Keratinocyte (primary cell): ENCODE results near the gene CXCL16. TPM values are rescaled to one million over a fixed set of nuclear protein-coding genes. Genes with fewer than 3 reads are reported as not detected.
A peak's percentile ranks its signal among the peaks of the same experiment; 100 is the strongest.

Experiments used
- DNase-seq: peaks from one replicate; pipeline ENCODE4 v3.0.0-alpha.2; 2011; ENCODE audit warnings: low read depth, missing footprints, low spot score
- FAIRE-seq: peaks from 2 replicates; lab custom pipeline; 2011; peaks lifted over from hg19 to GRCh38; lab: Jason Lieb, UNC
- H2AFZ ChIP-seq: 2 replicates; pipeline ENCODE4 v1.6.0; 2012; ENCODE audit warnings: low read length, control low read depth, inconsistent platforms; ENCODE audit not compliant: control insufficient read depth
- H3K27ac ChIP-seq: 2 replicates; pipeline ENCODE4 v1.5.1; 2011; ENCODE audit warnings: low read length; ENCODE audit not compliant: control insufficient read depth, insufficient read depth
- H3K27me3 ChIP-seq: 3 replicates; pipeline ENCODE4 v1.6.0; 2011; ENCODE audit warnings: low read length; ENCODE audit not compliant: control insufficient read depth, insufficient read depth; ENCODE audit errors: extremely low read depth
- H3K36me3 ChIP-seq, 2 experiments: 2 replicates in 1 of 2; 3 replicates in 1 of 2; pipeline ENCODE4 v1.5.1; 2011; ENCODE audit warnings: low read length in 2 of 2, mild to moderate bottlenecking in 1 of 2; ENCODE audit not compliant: control insufficient read depth in 2 of 2, insufficient read depth in 2 of 2; ENCODE audit errors: extremely low read depth in 1 of 2
- H3K4me1 ChIP-seq: 3 replicates; pipeline ENCODE4 v1.5.1; 2011; ENCODE audit warnings: low read length; ENCODE audit not compliant: control insufficient read depth, insufficient read depth; ENCODE audit errors: extremely low read depth
- H3K4me2 ChIP-seq: 3 replicates; pipeline ENCODE4 v1.6.0; 2011; ENCODE audit warnings: low read depth, low read length; ENCODE audit not compliant: control insufficient read depth, insufficient read depth; ENCODE audit errors: extremely low read depth
- H3K4me3 ChIP-seq, 3 experiments: fragments of 200-600 bp in 1 of 3; sonication (generic) in 1 of 3; 2 replicates in 2 of 3; 3 replicates in 1 of 3; pipeline ENCODE4 v1.5.1; 2011 to 2016; ENCODE audit warnings: low read length in 3 of 3, mild to moderate bottlenecking in 3 of 3, control low read depth in 2 of 3, inconsistent platforms in 1 of 3, low read depth in 1 of 3, mixed read lengths in 1 of 3, mixed run types in 1 of 3, moderate library complexity in 1 of 3; ENCODE audit not compliant: control insufficient read depth in 2 of 3, insufficient read depth in 2 of 3; ENCODE audit errors: extremely low read depth in 1 of 3
- H3K79me2 ChIP-seq: 2 replicates; pipeline ENCODE4 v1.6.0; 2012; ENCODE audit warnings: low read length; ENCODE audit not compliant: control insufficient read depth, insufficient read depth
- H3K9ac ChIP-seq: 3 replicates; pipeline ENCODE4 v1.6.0; 2011; ENCODE audit warnings: low read length; ENCODE audit not compliant: control insufficient read depth, insufficient read depth; ENCODE audit errors: extremely low read depth
- H3K9me1 ChIP-seq: 3 replicates; pipeline ENCODE4 v1.6.0; 2011; ENCODE audit warnings: low read length; ENCODE audit not compliant: control insufficient read depth, insufficient read depth; ENCODE audit errors: extremely low read depth
- H3K9me3 ChIP-seq: 2 replicates; pipeline ENCODE4 v1.5.1; 2012; ENCODE audit warnings: low read depth, low read length; ENCODE audit not compliant: control insufficient read depth
- H4K20me1 ChIP-seq: 3 replicates; pipeline ENCODE4 v1.6.0; 2011; ENCODE audit warnings: low read length; ENCODE audit not compliant: control insufficient read depth, insufficient read depth; ENCODE audit errors: extremely low read depth
- EZH2 ChIP-seq: IDR thresholded peaks from one replicate; pipeline ENCODE4 v1.6.1; 2012; ENCODE audit warnings: inconsistent platforms, mild to moderate bottlenecking, low read length, moderate library complexity
- dilution Hi-C: fragments of 300-500 bp; cut with MboI; formaldehyde crosslinking; loops from one replicate; pipeline ENCODE4 v1.7.0; 2020; ENCODE audit warnings: low sequenced_read_pairs; ENCODE audit not compliant: extremely low pct_ligation_motif_present
- polyA plus RNA-seq, 5 experiments: library from polyadenylated mRNA; depleted of rRNA in 3 of 5; stranded (reverse) in 3 of 5; stranded (forward) in 1 of 5; unstranded in 1 of 5; fragments of >200 nt; gene quantifications; 1 replicate in 1 of 5; 2 replicates in 3 of 5; 3 replicates in 1 of 5; pipeline versions ENCODE4 v1.2.1 to v1.2.3, GENCODE V29; 2011 to 2012; ENCODE audit warnings: missing spikeins in 2 of 5, low read depth in 1 of 5, low replicate concordance in 1 of 5
- TF ChIP-seq, protein P1 (sequence below), 3 experiments: IDR thresholded peaks in 1 of 3; conservative IDR thresholded peaks in 1 of 3; optimal IDR thresholded peaks in 1 of 3; 2 replicates in 2 of 3; 3 replicates in 1 of 3; pipeline versions ENCODE3 to v1.5.1; 2011; ENCODE audit warnings: low read length in 3 of 3, mild to moderate bottlenecking in 3 of 3, moderate library complexity in 2 of 3, control low read depth in 1 of 3, inconsistent platforms in 1 of 3; ENCODE audit not compliant: insufficient read depth in 2 of 3; ENCODE audit errors: extremely low read depth in 1 of 3

The CXCL16 gene
- polyA plus RNA-seq, 1 donor (not counting 4 experiments of a cell fraction or from before 2014, with no cell fraction given) = 12.8 TPM

DNA sequence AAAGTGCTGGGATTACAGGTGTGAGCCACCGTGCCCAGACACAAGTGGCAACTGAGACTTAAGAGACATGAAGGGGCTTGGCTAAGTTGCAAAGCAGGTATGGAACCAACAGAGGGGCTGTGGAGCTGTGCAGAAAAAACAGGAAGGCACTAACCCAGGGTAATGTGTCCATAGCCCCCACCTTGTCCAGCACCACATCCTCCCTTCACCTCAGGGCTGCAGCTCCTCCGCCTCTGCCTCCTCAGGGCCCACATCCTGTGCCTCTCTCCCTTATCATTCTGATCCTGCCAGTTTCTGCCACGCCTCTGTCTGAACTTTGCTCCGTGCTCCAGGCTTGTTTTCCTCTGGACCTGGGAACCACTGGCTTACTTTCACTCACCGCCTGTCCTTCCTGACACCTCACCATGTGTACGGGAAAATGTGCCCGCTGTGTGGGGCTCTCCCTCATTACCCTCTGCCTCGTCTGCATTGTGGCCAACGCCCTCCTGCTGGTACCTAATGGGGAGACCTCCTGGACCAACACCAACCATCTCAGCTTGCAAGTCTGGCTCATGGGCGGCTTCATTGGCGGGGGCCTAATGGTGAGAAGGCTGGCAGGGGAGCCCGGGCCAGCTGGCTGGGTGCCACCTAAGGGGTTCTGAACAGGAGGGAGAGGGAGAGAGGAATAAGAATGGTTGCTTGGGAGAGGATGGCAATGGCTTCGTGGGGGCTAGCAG, 31.9 kb upstream of the CXCL16 start, which contains the start of gene TM4SF5:
Gene TM4SF5 (plus strand): TSS at position 368 of the 716 bp plus-strand sequence. CDS start 37 bp downstream, at position 405.
- Histone ChIP-seq H3K9me1 (no peaks in the 10 kb centered on the region), H2AFZ (peak within 1 kb of the TSS; percentile 26), H3K27me3 (peaks cover 13% of the 10 kb centered on the region), H3K9ac (no peak within 1 kb of the TSS), H3K4me1 (no peaks in the 10 kb centered on the region), H3K27ac (no peak within 1 kb of the TSS), H3K4me2 (no peak within 1 kb of the TSS), H3K9me3 (no peaks in the 10 kb centered on the region), H3K79me2 (no peaks in the 10 kb centered on the region), H3K4me3 (no peak within 1 kb of the TSS), H4K20me1 (no peaks in the 10 kb centered on the region), H3K36me3 (no peaks in the 10 kb centered on the region)
- dilution Hi-C loops = no loop called here
- TF ChIP-seq EZH2 = no peak
- TF ChIP-seq, protein P1, sequence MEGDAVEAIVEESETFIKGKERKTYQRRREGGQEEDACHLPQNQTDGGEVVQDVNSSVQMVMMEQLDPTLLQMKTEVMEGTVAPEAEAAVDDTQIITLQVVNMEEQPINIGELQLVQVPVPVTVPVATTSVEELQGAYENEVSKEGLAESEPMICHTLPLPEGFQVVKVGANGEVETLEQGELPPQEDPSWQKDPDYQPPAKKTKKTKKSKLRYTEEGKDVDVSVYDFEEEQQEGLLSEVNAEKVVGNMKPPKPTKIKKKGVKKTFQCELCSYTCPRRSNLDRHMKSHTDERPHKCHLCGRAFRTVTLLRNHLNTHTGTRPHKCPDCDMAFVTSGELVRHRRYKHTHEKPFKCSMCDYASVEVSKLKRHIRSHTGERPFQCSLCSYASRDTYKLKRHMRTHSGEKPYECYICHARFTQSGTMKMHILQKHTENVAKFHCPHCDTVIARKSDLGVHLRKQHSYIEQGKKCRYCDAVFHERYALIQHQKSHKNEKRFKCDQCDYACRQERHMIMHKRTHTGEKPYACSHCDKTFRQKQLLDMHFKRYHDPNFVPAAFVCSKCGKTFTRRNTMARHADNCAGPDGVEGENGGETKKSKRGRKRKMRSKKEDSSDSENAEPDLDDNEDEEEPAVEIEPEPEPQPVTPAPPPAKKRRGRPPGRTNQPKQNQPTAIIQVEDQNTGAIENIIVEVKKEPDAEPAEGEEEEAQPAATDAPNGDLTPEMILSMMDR (optimal IDR thresholded peaks at IDR 0.05 in 1 of 3, IDR thresholded peaks at IDR 0.05 in 1 of 3, conservative IDR thresholded peaks at IDR 0.05 in 1 of 3; ENCODE audit: extremely low read depth in 1 of 3, insufficient read depth in 2 of 3, low read length in 3 of 3) = no peak
- DNase-seq = no peak
- FAIRE-seq = no peak

DNA sequence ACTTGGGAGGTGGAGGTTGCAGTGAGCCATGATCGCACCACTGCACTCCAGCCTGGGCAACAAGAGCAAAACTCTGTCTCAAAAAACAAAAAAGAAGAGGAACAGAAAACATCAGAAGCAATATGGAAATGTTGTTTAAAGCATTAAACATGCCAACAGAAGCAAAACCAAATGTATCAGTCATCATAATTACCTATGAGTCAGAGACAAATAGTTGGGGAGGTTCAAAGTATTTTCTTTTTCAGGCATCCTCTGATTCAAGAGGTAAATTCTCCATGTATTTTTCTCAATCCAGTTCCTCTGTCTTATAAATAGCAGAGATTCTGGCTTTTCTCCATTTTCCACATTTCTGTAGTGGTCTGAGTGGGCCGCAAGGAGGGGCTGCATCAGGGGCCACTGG, 29.9 kb upstream of the CXCL16 start:
- H3K4me2 ChIP-seq = no peak overlapping the region
- no peak overlapping the region for H3K9ac ChIP-seq
- no peaks in the 10 kb centered on the region for H4K20me1 ChIP-seq
- dilution Hi-C loops = no loop called here
- DNase-seq (no peak), FAIRE-seq (no peak)
- no peak overlapping the region for H2AFZ ChIP-seq
- TF ChIP-seq, protein P1 (optimal IDR thresholded peaks at IDR 0.05 in 1 of 3, IDR thresholded peaks at IDR 0.05 in 1 of 3, conservative IDR thresholded peaks at IDR 0.05 in 1 of 3; ENCODE audit: extremely low read depth in 1 of 3, insufficient read depth in 2 of 3, low read length in 3 of 3) = no peak
- no peak for TF ChIP-seq EZH2
- no peaks in the 10 kb centered on the region for H3K9me3 ChIP-seq
- H3K4me3 ChIP-seq = no peak overlapping the region
- no peaks in the 10 kb centered on the region for H3K4me1 ChIP-seq
- no peaks in the 10 kb centered on the region for H3K79me2 ChIP-seq
- no peaks in the 10 kb centered on the region for H3K9me1 ChIP-seq
- no peak overlapping the region for H3K27ac ChIP-seq
- peaks cover 13% of the 10 kb centered on the region for H3K27me3 ChIP-seq
- H3K36me3 ChIP-seq = no peaks in the 10 kb centered on the region
